ENCODE results near the gene HCN4.

- TF ChIP-seq CTCF (IDR thresholded peaks at IDR 0.05 in 4 of 5, conservative IDR thresholded peaks at IDR 0.05 in 1 of 5), result no peak
- no peak for TF ChIP-seq POLR2A (IDR thresholded peaks at IDR 0.05)
Measured at GRCh38 chr15:73393336-73393735, 24.6 kb upstream of the HCN4 start.
